HG03196 (cell line): ENCODE results near the gene SCARF2.
"Not testable (repeated sequence)": the region's sequence is repeated elsewhere in the genome, so short reads cannot be mapped to it uniquely, and the experiment has no call there.

ENCODE experiments used
- ATAC-seq: cut with Tn5 transposase; IDR thresholded peaks from one replicate; pipeline ENCODE4 v1.9.1; 2021; ENCODE audit not compliant: unreplicated experiment

SCARF2 gene

GRCh38 chr22:20395181-20395906, 42.3 kb downstream of the SCARF2 start:
- no peak for ATAC-seq

- peak; percentile 65 for ATAC-seq
Measured at GRCh38 chr22:20393705-20394476, 43.7 kb downstream of the SCARF2 start, which contains the start of gene ZNF74. Gene ZNF74, plus strand, starts transcription at chr22:20394151. Its CDS starts 478 bp downstream, at chr22:20394629.

DNA sequence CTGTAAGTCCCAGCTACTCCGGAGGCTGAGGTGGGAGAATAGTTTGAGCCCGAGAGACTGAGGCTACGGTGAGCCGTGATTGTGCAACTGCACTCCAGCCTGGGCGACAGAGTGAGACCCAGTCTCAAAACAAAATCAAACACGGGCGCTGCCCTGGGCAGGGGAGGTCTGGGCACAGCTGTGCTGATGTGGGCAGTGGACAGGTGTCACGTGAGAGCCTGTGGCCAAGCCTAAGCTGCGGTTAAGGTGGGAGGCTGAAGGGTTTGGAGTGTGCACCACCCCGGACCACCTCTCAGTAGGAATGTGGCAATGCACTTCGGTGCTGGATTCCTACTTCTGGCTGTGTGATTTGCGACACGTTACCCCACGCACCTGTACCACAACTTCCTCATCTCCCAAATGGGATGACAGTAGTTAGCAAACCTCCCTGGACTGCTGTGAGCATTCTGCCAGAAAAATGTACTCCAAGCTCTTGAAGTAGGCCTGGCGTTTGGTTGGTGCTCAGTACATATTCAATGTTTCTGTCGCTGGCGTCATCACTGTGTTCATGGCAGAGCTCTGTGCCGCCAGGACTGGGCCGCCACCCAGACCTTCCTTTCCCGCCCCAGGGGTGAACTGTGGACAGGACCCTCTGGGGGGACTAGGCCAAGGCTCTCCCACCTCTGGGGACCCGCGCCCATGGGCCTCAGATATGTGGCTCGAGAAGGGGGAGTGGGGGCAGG, 44.5 kb downstream of the SCARF2 start:
- ATAC-seq, result no peak

DNA sequence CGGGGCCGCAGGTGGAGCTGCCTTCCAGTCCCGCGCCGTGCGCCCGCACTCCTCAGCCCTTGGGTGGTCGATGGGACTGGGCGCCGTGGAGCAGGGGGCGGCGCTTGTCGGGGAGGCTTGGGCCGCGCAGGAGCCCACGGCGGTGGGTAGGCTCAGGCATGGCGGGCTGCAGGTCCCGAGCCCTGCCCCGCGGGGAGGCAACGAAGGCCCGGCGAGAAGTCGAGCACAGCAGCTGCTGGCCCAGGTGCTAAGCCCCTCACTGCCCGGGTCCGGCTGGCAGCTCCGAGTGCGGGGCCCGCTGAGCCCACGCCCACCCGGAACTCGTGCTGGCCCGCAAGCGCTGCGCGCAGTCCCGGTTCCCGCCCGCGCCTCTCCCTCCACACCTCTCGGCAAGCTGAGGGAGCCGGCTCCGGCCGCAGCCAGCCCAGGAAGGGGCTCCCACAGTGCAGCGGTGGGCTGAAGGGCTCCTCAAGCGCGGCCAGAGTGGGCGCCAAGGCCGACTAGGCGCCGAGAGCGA, 45.2 kb downstream of the SCARF2 start:
- ATAC-seq, result not testable (repeated sequence)

GRCh38 chr22:20391222-20391621, 46.4 kb downstream of the SCARF2 start:
- no peak for ATAC-seq

DNA sequence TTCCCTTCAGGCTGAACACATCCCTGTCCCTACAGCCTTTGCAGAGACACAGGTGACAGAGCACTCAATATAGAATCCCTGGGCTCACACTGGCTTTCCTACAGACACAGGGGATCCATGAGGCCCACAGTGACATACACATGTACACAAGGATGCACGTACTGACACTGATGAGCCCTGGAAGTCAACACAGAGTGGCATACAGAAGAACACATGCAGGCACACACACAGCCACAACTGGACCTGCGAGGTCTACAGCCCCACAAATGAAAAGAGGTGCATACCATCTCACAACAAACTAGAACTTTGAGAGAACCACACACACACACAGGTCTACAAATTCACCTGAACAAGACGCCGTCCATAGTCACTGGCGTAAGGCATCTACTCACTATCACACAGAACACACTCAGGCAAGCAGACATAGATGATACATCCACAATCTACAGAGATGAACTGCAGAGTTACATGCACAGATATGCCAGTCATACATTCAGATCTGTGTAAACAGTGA, 47.2 kb downstream of the SCARF2 start:
- no peak for ATAC-seq

DNA sequence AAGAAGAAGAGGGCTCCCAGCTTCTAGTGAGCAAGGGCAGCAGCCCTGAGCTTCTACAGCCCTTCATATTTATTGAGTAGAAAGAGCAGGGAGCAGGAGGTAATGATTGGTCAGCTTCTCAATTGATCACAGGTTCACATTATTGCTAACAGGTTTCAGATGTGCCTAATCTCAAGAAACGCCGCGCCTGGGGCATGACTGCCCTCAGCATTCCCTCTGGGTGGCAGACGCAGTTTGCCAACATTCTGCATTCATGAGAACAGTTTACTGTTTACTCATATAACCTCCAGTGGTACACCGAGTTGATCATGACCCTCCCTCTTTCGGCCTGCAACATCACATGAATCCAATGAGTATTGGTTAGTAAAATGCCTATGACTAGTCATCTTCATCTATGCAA, 48.3 kb downstream of the SCARF2 start:
- ATAC-seq, result no peak

- ATAC-seq, result no peak
Measured at GRCh38 chr22:20388200-20388599, 49.4 kb downstream of the SCARF2 start.

DNA sequence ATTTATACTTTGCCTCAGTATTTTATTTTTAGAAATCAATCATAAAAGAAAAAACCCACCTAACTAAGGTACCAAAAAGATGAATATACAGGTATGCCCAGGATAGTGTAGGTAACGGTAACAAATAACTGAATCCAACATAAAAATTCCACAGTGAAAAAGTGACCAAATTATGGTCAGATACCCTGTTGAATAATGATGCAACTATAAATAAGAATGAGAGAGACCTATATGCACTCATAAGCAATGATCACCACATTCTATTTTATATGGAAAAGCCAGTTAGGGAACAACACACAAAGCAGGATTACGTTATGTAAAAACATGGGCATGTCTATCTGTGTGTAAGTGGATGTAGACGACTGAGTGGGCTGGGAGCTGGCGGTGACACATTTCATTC, 50.7 kb downstream of the SCARF2 start:
- no peak for ATAC-seq

- ATAC-seq, result no peak
Measured at GRCh38 chr22:20386336-20386735, 51.3 kb downstream of the SCARF2 start.

DNA sequence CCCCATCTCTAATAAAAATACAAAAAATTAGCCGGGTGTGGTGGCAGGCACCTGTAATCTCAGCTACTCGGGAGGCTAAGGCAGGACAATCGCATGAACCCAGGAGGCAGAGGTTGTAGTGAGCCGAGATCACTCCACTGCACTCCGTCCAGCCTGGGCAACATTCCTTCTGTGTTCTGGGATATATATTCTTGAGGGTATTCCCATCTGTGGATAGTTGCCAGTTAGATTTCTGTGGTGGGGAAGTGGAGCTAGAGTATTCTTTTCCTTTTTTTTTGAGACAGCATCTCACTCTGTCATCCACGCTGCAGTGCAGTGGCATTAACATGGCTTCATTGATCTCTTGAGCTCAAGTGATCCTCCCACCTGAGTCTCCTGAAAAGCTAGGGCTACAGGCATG, 52.8 kb downstream of the SCARF2 start:
- ATAC-seq, result no peak

DNA sequence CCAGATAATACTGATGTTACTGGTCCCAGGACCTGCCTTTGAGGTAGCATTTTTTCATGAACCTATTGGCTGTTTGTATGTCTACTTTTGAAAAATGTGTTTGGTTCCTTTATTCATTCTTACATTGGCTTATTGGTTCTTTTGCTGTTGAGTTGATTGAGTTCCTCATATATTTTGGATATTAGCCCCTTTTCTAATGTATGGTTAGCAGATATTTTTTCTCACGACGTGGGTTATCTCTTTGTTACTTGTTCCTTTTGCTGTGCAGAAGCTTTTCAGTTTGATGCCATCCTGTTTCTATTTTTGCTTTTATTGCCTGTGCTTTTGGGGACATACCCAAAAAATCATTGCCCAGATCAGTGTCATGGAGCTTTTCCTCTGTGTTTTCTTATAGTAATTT, 53.5 kb downstream of the SCARF2 start:
- ATAC-seq, result no peak

DNA sequence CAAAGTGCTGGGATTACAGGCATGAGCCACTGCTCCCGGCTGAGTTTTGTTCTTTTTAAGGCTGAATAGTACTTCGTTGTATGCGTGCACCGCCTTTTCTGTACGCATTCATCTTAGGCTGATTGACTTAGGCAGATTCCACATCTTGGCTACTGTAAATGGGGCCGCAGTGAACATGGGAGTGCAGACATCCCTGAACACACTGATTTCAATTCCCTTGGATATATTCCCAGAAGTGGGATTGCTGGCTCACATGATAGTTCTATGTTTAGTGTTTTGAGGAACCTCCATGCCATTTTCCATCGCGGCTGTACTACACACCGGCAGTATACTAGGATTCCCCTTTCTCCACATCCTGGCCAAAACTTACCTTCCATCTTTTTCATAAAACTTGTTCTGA, 54.1 kb downstream of the SCARF2 start:
- ATAC-seq, result no peak

DNA sequence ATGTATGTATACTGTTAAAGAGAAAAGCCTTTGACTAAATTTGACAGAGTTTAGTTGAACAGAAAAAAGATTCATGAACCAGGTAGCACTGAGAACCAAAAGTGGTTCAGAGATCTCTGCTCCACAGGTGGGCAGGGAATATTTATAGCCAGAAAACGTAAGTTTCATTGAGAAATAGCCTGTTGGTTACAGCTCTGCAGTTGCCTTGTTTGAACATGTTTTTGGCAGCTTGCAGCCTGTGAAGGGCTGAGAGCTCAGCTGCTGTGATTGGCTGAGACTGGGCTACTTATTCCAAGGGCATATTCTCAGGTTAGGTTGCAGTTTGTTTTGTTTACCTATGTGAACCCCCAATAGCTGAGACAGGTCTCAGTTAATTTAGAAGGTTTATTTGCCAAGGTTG, 57.1 kb downstream of the SCARF2 start:
- ATAC-seq, result no peak

- ATAC-seq, result not testable (repeated sequence)
Measured at GRCh38 chr22:20378684-20379083, 58.9 kb downstream of the SCARF2 start.

GRCh38 chr22:20378110-20378509, 59.5 kb downstream of the SCARF2 start:
- no peak for ATAC-seq

- ATAC-seq, result not testable (repeated sequence)
Measured at GRCh38 chr22:20376983-20377382, 60.6 kb downstream of the SCARF2 start.

GRCh38 chr22:20376281-20376680, 61.3 kb downstream of the SCARF2 start:
- not testable (repeated sequence) for ATAC-seq
